ENCODE results near the gene PNMA6A.
"Not testable (repeated sequence)": the region's sequence is repeated elsewhere in the genome, so short reads cannot be mapped to it uniquely, and the experiment has no call there.

The PNMA6A gene

DNA sequence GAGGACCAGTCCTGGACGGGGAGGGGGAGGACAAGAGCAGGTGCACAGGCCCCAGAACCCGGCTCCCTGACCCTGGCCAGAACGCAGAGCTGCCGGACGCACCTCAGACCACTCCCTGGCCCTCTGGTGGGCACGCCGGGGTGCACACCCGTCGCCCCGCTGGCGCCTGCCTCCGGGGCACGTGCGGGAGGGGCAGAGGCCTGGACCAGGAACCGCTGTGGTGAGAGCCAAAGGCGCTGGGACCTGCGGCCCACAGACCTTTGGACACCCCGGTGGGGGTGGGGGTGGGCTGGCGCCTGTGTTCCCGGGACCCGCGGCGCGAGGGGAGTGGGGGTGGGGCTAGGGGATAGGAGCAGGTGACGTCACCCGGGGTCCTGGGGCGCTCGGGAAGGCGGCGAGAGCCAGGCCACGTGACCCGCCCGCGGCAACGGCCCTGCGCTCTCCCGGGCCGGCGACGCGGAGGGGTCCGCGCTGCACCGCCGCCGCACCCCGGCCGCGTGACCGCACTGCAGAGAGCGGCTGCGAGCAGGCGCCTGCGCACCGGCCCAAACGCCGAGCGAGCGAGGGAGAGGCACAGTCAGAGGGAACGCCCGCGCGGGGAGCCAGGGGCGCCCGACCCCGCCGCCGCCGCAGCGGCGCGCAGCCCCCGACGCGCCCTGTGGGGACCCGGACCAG lies at the start of gene PNMA6A:
Gene PNMA6A (plus strand): TSS at position 546 of the 675 bp plus-strand sequence. CDS start 609 bp downstream, outside the sequence.
- H3K36me3 ChIP-seq; H3K4me3 ChIP-seq (ENCODE audit: low read depth, low read length); H3K27ac ChIP-seq; DNase-seq; H3K9me3 ChIP-seq (ENCODE audit: severe bottlenecking): not testable (repeated sequence)
- H3K27me3 ChIP-seq (ENCODE audit: insufficient read depth, low read depth, severe bottlenecking) = peaks cover 12% of the 10 kb centered on the region

DNA sequence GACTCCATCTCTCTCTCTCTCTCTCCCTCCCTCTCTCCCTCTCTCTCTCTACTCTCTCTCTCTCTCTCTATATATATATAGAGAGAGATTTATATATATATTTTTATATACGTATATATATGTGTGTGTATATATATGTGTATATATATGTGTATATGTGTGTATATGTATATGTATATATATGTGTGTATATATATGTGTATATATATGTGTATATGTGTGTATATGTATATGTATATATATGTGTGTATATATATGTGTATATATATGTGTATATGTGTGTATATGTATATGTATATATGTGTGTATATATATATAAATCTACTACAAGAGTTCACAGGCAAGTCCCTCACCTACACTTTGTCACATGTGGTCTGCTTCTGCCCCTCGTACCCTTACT lies 45.8 kb upstream of the PNMA6A start:
- not testable (repeated sequence) for H3K9me3 ChIP-seq (ENCODE audit: severe bottlenecking); H3K27ac ChIP-seq; H3K36me3 ChIP-seq; DNase-seq; H3K4me3 ChIP-seq (ENCODE audit: low read depth, low read length)
- H3K27me3 ChIP-seq (ENCODE audit: insufficient read depth, low read depth, severe bottlenecking) = peaks cover 76% of the 10 kb centered on the region

DNA sequence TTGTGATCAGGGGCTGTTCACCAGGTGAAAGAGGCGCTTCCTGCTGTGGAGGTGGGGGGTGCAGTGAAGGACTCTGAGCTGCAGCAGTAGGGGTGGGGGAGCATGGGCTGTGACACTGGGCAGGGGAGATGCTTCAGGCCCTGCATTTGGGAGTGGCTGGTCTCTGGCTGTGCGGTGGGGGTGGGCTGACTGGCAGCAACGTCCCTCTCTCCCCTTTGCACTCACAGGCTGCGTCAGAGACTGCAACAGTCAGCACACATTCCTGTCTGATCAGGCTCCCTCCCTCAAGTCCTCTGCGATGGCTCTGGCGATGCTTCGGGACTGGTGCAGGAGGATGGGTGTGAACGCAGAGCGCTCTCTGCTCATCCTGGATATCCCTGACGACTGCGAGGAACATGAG lies 43.8 kb upstream of the PNMA6A start:
- DNase-seq; H3K4me3 ChIP-seq (ENCODE audit: low read depth, low read length); H3K36me3 ChIP-seq; H3K27ac ChIP-seq: not testable (repeated sequence)
- Histone ChIP-seq H3K9me3 (ENCODE audit: severe bottlenecking) (peaks cover 11% of the 10 kb centered on the region), H3K27me3 (ENCODE audit: insufficient read depth, low read depth, severe bottlenecking) (peaks cover 88% of the 10 kb centered on the region)

DNA sequence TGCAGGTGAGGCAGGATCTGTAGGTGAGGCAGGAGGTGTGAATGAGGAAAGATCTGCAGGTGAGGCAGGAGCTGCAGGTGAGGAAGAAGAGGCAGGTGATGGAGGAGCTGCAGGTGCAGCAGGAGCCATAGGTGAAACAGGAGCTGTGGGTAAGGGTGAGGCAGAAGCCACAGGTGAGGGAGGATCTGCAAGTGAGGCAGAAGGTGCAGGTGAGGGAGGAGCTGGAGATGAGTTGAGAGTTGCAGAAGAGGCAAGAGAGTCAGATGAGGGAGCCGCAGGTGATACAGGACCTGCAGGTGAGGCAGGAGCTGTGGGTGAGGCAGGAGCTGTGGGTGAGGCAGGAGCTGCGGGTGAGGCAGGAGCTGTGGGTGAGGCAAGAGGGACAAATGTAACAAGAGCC lies 43.1 kb upstream of the PNMA6A start:
- Histone ChIP-seq H3K4me3 (ENCODE audit: low read depth, low read length) (no peak overlapping the region), H3K9me3 (ENCODE audit: severe bottlenecking) (peaks cover 11% of the 10 kb centered on the region), H3K27me3 (ENCODE audit: insufficient read depth, low read depth, severe bottlenecking) (peaks cover 88% of the 10 kb centered on the region), H3K27ac (no peak overlapping the region), H3K36me3 (no peaks in the 10 kb centered on the region)
- TF ChIP-seq, protein P1, sequence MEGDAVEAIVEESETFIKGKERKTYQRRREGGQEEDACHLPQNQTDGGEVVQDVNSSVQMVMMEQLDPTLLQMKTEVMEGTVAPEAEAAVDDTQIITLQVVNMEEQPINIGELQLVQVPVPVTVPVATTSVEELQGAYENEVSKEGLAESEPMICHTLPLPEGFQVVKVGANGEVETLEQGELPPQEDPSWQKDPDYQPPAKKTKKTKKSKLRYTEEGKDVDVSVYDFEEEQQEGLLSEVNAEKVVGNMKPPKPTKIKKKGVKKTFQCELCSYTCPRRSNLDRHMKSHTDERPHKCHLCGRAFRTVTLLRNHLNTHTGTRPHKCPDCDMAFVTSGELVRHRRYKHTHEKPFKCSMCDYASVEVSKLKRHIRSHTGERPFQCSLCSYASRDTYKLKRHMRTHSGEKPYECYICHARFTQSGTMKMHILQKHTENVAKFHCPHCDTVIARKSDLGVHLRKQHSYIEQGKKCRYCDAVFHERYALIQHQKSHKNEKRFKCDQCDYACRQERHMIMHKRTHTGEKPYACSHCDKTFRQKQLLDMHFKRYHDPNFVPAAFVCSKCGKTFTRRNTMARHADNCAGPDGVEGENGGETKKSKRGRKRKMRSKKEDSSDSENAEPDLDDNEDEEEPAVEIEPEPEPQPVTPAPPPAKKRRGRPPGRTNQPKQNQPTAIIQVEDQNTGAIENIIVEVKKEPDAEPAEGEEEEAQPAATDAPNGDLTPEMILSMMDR (IDR thresholded peaks at IDR 0.05; ENCODE audit: low read depth, low read length) = no peak
- DNase-seq = no peak

DNA sequence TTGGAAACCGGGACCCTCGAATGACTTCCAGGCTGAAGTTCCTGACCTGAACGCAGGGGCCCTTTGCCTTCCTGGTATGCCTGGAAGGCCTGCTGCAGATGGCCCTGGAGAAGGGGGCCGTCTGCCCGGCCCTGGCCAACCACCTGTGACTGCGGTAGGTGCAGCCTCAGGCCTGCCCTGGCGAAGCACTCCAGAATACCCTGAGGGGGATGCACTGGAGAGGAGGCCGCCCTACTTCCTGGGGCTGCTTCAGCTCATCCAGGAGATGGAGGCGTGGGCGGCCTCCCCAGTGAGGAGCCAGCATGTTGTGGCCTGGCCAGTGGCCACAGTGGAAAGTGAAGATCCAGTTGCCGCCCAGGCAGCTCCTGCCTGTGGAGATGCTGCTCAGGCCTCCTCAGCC lies 42.4 kb upstream of the PNMA6A start:
- Histone ChIP-seq H3K9me3 (ENCODE audit: severe bottlenecking) (peaks cover 16% of the 10 kb centered on the region), H3K27me3 (ENCODE audit: insufficient read depth, low read depth, severe bottlenecking) (peaks cover 88% of the 10 kb centered on the region), H3K36me3 (no peaks in the 10 kb centered on the region), H3K27ac (no peak overlapping the region), H3K4me3 (ENCODE audit: low read depth, low read length) (no peak overlapping the region)
- TF ChIP-seq, protein P1 (IDR thresholded peaks at IDR 0.05; ENCODE audit: low read depth, low read length) = no peak
- DNase-seq = no peak

DNA sequence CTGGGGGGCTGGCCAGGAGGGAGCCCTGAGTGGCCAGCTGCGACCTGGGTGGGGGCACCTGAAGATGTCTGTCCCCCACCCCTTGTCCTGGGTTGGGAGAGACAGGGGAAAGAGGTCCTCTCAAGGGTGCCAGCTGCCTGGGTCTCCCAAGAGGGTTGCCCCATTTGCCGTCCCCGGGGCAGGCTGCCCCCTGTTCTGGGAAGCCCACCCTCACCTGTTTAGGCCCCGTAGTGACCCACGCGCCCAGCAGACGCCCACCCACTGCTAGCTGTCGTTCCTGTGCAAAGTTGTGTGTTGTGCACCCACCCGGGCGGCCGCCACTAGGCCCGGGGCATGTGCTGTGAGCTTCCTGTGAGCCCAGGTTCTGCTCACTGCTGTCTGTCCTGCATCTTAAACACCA lies 41.5 kb upstream of the PNMA6A start:
- peaks cover 88% of the 10 kb centered on the region for H3K27me3 ChIP-seq (ENCODE audit: insufficient read depth, low read depth, severe bottlenecking)
- peaks cover 22% of the 10 kb centered on the region for H3K9me3 ChIP-seq (ENCODE audit: severe bottlenecking)
- TF ChIP-seq, protein P1 (IDR thresholded peaks at IDR 0.05; ENCODE audit: low read depth, low read length) = no peak

DNA sequence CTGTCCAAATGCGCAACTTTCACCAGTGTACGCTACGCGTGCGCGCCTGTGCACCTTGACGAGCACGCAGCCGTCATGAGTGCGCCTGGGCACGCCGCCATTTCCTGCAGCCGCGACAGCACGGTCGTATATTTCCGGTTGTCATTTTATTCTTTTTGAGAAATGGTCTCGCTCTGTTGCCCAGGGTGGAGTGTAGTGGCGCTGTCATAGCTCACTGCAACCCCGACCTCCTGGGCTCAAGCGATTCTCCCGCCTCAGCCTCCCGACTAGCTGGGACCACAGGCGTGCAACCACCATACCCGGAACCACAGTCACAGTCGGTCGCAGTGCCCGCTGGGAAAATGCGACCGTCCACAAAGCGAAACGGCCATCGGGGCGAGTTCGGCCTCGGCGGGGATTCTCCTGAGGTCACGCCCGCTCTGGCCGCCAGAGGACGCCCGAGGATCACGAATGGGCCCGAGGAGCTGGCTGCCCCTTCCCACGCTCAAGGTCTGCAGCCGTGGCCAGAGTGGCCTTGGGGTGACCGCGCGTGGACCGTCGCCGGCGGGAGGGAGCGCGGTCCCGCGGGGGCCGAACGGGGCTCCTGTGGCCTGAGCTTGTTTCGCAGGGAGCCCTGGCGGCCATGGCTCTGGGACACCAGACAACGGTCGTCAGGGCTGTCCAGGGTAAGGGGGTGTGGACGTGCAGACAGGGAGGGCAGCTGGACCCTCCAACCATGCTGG lies 39.7 kb upstream of the PNMA6A start:
- Histone ChIP-seq H3K27me3 (ENCODE audit: insufficient read depth, low read depth, severe bottlenecking) (peaks cover 97% of the 10 kb centered on the region), H3K9me3 (ENCODE audit: severe bottlenecking) (peaks cover 19% of the 10 kb centered on the region), H3K27ac (no peak overlapping the region), H3K4me3 (ENCODE audit: low read depth, low read length) (no peak overlapping the region), H3K36me3 (no peaks in the 10 kb centered on the region)
- DNase-seq = peak; percentile 77
- TF ChIP-seq, protein P1 (IDR thresholded peaks at IDR 0.05; ENCODE audit: low read depth, low read length) = peak; percentile 97

More for the DNA sequence above, 41.5 kb upstream of the PNMA6A start:
- Histone ChIP-seq H3K4me3 (ENCODE audit: low read depth, low read length) (no peak overlapping the region), H3K36me3 (no peaks in the 10 kb centered on the region), H3K27ac (no peak overlapping the region)
- DNase-seq = no peak

All from WERI-Rb-1 (cell line).